ACHN (cell line): Measurements from ENCODE around the gene HOXA7.
A peak's percentile ranks its signal among the peaks of the same experiment; 100 is the strongest.

ENCODE experiments used
- DNase-seq: peaks from one replicate; pipeline ENCODE4 v3.0.0-alpha.2; 2015
- in situ Hi-C: cut with HindIII; loops from 2 replicates; pipeline ENCODE4 v1.10.0; 2017; ENCODE audit warnings: low sequenced_read_pairs, low pct_ligation_motif_present, low pct_unique_long_range_greater_than_20kb

Gene HOXA7

DNA sequence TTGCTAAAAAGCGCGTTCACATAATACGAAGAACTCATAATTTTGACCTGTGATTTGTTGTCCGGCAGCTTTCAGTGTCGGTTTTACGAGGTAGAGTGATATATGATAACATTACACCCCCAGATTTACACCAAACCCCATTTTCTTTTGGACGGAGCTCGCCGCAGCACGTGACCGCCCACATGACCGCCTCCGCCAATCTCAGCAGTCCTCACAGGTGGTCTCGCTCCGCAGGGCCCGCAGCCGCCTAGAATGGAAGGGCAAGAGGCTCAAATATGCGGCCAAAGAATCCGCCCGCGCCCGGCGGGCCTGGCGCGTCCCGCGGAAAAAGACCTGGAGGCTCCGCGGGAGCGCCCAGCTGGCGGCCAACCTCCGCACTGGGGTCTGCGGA, at the start of gene HOXA7:
Gene HOXA7, minus strand, starts transcription at position 168 of the 391 bp plus-strand sequence. Its CDS starts 130 bp downstream, at position 38.
- peak; percentile 82 for DNase-seq
- in situ Hi-C loops: no loop called here

DNA sequence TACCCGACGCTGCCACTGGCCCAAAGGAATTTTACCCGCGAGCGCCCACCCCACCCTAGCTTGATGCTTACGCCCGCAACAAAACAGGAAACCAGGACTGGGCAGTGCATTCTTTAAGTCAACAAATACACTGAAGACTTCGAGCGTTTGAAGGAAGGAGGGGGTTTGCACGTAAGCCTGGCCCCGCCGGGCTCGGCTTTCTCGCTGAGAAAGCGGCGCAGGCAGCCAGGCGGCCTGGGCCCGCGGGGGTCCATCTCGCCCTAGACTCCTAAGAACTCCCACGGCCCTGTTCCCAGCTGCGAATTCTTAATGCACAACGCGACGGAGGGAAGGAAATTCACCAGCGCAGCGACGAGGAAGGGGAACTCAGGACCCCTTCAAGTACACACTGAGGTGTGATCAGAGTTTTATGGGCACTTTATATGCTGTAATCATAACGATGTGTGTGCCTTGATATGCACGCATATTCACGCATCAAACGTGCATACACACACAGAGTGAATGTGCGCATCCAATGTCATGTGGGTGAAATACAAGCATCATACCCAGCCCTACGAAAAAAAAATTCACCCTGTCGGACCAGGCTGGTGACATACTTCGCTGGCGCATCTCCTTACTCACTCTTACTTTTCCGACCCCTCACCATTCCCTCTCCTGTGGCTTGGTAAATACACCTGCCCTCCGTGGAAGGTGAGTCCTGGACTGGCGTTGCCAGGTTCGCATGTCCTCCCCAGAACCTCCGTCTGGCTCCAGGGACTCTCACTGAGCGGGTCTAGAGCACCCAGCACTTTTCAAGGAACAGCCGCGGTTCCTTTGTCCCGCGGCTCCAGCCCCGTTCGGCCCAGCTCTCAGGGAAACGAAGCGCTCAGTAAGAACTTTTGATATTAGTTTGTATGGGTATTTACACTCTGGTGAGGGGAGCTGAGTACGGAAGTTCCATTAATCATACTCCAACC, 49.1 kb upstream of the HOXA7 start:
- DNase-seq: no peak
- in situ Hi-C loops: loop anchor here (25.0 kb wide), 1 partner anchor 382 kb away; no protein-coding TSS in a partner anchor

DNA sequence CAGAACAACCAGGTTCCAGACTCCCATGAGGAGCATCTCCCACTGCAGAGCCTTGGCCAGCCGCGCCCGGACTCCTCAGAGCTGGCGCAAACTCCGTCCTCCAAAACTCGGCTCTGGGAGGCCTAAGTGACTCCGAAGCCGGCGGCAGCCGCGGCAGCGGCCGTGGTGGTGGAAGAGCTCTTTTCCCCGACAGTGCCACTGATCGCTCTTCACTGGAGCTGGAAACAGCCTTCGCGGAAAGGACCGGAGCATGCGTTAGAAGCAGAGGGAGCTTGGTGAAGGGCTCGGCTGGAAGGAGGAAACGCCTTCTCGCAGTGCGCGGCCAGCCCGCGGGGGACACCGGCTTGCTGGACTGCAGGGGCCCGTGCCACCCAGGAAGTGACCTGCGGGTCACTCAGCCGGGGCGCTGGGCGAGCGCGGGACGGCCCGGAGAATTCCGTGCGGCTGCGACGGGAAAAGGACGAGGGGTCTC, 48.4 kb upstream of the HOXA7 start:
- in situ Hi-C loops: loop anchor here (25.0 kb wide), 1 partner anchor 382 kb away; no protein-coding TSS in a partner anchor
- peak; percentile 27 for DNase-seq

DNA sequence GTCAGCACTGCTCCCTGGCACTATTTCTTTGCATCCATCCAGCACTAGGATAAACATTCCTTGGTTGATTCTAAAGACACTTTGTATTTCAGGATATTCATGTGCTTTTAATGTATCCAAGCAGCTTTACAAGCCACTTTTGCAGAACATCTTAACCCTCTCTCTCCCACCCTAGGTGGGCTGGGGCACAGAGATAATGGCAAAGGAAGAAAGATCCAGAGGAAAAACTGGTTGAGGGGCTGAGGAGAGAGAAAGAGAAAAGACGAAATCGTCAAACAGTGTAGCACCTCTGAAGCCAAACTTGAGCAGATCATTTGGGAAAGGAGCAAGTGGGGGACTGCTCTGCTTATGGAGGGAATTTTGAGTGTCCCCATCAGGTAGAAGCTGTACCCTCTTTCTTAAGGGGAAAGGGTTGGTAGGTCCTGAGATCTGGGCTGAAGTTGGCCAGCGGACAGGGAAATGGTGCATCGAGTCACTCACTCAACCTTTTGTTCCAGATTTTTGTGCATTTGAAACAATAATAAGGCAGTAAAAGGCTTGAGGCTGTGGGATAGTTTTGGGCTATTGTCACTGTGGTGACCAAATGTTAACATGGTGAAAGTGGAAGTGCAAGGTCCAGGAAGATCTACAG, 47.6 kb upstream of the HOXA7 start:
- in situ Hi-C loops: loop anchor here (25.0 kb wide), 1 partner anchor 383 kb away; no protein-coding TSS in a partner anchor

DNA sequence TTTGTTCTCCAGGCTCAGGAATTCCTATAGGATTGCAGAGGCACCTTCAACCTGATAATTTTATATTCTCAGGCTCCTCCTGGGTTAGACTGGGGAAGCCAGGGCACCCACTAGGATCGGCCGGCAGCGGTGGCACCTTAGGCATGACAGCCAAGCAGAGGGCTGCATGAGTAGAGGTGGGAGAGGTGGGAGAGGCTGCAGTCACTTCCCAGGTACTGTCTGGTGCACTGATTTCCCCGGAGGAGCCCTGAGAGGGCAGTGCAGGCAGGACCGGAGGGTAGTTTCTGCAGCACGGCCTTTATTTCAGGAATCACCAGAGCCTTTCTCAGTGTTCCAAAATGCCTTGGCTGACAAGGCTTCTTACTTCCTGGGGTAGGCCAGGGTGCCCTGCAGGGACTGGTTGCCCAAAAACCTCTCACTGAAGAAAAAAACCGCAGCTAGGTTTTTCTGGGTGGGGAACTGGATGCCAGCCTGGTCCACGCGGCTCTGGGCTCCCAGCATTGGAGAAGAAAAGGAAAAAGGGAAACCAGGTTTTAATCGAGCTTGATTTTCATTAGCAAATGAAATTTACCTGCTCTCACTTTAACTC, 47.0 kb upstream of the HOXA7 start:
- in situ Hi-C loops: loop anchor here (25.0 kb wide), 1 partner anchor 384 kb away; no protein-coding TSS in a partner anchor

More for the DNA sequence above, 47.6 kb upstream of the HOXA7 start:
- no peak for DNase-seq

DNA sequence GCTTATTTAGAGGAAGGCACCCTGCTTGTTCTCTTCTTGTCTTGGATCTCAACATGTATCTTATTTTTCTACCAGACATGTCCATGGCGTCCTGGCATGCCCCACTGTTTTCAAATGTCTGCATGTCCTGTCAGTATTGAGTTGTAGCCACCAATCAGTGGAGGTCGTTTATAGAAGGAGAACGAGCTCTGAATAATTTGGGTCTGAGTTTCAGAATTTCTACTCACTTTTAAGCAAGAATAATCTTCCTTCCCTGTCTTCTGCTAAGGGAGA, 46.3 kb upstream of the HOXA7 start:
- in situ Hi-C loops: loop anchor here (25.0 kb wide), 1 partner anchor 385 kb away; no protein-coding TSS in a partner anchor
- no peak for DNase-seq

More for the DNA sequence above, 47.0 kb upstream of the HOXA7 start:
- DNase-seq: no peak

DNA sequence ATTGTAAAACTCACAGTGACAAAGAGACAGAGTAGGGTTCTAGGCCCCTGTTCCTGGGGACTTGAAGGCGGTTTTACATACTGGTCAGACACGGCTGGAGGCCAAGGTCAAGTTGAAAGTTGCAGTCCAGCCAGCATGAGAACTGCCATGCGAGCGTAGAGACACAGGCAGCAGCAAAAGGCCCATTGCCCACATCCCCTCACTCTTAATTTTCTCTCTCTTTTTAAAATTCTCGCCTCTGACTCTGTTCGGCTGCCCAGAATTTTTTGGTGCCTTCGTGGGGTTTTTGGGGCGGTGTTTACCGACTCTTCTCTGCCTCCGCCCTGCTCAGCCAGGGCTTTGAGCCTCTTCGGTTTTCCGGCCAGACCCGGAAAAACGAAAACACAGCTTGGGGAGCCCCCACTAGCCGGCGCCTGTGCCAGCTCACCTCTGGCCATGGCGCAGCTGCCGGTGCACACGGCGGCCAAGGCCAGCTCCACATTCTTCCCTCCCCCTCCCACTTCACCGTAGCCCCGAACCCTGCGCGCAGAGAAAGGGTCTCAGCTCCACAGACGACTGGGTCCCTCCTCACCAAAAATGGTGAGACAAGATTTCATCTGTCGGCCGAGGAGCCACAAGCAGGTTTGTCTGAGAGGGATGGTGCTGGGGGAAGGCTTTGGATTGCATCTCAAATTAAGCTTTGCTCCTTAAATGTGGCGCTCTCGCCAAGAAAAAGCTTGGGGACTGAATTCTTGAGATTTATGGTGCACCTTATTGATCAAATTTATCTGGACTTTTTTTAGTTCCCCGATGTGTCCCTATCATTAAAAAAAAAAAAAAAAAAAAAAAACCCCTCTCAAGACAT, 45.8 kb upstream of the HOXA7 start:
- in situ Hi-C loops: loop anchor here (25.0 kb wide), 1 partner anchor 385 kb away; no protein-coding TSS in a partner anchor
- no peak for DNase-seq

DNA sequence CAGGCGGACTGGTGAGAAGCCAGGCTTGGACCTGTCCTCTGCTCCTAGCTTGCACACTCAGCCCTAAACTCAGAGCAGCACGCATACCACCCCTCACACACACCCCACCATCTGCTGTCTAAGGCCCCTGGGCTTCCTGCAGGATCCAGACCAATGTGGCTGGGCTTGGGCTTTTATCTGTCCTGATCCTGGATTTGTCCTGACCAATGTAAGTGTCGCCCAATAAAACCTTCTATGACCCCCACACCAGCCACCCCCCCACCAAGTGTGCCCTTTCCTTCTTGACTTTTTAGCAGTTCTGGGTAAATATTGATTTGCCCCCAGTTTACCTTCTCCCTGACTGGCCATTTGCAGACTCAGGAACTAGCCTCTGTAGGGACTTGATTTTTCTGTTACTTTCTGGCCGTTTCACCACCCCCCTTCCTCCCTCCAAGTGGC, 45.1 kb upstream of the HOXA7 start:
- DNase-seq: no peak
- in situ Hi-C loops: loop anchor here (25.0 kb wide), 1 partner anchor 386 kb away; no protein-coding TSS in a partner anchor

DNA sequence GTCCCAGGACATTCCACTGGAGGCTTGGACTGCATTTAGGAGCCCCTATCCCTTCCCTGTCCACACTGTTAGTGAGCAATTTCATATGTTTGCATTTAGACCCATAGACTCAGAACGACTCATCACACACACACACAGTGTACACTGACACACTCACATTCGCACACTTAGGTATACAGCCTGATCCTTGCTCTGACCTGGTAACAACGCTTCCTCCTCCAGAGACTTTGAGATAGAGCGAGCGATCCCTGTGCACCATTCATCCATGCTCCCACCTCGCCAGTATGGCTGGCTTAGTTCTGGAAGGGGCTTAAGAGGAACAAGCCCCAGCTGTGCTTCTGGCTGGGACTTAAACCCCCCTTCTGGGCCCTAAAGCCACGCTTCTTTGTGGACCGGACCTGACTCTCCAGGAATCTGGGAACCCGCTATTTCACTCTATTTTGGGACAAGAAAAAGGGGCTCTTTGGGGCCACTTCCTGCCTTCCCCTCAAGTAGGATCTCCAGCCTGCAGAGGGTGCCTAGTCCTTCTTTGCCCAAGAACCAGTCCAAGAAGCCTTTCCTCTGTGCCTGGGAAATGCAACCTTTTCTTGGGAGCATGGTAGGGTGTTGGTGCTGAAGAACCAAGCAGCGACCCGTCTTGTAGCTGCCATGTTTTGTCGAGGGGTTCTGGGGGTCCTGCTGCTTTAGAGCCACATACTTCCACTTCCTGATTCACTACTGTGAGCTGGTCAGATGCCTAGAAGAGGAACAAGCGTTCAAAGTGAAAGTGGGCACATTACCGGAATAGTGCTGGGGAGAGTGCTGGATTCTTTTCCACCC, 44.5 kb upstream of the HOXA7 start:
- DNase-seq: no peak
- in situ Hi-C loops: loop anchor here (25.0 kb wide), 1 partner anchor 386 kb away; no protein-coding TSS in a partner anchor

DNA sequence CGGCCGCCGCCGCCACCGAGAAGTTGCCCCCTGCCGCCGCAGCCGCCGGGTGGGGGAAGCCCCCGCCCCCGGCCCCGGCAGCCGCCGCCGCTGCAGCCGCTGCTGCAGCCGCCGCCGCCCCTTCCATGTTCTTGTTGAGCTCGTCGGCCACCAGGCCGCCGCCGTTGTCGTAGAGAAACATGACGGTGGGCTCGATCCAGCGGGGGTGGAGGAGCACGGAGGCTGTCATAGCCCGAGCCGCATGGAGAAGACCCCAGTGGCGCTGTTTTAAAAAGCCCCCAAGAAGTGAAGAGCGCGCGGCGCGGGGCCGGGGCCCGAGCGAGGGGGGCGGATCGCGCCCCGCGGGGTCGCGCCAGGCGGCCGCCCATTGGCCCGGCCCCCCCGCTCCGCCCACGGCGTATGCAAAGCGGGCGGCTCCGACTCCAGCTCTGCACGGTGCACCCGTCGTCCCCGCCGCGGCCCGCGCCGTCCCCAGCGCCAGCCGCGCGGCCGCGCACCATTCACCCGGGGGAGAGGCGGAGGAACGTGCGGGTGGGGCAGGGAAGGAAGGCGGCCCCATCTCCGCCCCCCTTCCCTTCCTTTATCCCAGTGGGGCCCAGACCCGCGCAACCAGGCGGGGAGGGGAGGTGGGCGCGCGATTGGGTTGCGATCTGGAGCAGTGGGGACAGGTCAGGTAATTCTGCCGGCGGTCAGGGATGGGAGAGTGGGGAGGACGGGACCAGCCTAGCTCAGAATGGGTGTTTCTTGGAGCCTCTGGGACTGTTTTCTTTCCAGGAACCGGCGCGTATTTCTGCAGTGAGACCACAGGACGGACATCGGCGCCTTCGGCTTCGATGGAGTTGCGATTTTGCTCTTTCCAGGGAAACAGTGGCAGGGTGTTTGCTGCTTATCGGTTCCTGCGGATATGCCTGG, 43.6 kb upstream of the HOXA7 start, which contains the start of gene HOXA13:
Gene HOXA13, minus strand, starts transcription at position 243 of the 912 bp plus-strand sequence. Its CDS starts 14 bp downstream, at position 229.
- peak; percentile 84 for DNase-seq
- in situ Hi-C loops: loop anchor here (25.0 kb wide), 1 partner anchor 387 kb away; no protein-coding TSS in a partner anchor

DNA sequence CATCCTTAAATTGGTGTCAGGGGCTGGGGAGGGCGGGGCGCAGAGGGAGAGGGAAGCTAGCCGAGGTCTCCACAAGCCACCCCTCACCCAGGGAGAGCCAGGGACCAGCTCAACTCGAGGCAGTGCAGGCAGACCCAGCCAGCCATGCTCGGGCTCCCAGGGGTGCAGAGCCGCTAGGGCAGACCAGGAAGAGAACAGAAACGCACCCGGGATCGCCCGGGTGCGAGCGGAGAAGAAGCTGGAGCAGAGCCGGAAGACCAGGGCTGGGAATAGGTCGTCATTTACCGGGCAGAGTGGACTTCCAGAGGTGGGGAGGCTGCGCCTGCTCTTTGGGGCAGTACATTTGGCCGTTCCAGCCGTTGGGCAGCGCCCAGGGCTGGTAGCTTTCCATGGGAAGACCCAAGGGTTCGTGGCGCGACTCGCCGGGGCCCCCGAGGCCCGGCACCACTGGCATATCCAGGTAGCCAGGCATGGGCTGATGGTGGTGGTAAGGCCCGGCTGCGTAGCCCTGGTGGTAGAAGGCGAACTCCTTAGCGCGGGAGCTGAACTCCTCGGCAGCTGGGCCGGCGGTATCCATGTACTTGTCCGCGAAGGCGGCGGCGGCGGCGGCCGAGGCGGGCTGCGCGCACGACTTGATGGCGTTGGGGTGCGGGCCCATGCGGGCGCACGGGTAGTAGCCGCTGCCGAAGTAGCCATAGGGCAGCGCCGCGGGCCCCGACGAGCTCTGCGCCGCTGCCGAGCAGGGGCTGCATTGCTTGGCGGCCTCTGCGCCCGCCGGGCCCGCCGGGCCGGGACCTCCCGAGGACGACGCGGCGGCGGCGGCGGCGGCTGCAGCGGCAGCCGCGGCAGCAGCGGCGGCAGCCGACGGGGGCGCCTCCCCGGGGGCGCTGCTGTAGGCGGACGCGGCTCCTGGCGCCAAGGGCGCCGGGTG, 42.7 kb upstream of the HOXA7 start:
- peak; percentile 45 for DNase-seq
- in situ Hi-C loops: no loop called here

DNA sequence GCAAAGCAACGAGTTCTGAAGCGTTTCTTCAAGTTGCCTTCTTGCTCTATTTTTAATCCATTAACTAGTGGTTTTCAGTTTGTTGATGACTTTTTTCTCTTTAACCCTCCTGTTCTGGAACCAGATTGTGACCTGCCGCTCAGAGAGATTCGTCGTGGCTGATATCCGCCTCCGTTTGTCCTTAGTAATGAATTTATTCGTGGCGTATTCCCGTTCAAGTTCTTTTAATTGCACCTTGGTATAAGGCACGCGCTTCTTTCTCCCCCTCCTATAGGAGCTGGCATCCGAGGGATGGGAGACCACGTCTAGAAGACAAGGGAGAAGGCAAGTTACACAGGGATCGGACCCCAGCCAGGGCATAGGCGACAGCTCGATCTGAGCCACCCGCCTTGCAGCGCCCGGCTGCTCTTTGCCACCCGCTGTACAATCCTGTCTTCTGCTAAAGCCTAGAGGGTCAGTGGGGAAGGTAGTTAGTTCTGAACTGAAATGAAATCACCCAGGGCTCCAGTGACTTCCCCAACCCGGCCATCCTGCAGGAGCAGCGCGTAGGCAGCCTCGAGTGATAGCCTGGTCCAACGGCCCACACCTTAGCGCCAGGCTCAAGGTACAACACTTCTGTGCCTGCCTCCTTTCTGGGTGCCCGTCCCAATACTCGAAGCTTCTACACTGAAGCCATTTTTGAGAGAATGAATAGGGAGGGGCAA, 41.8 kb upstream of the HOXA7 start:
- in situ Hi-C loops: no loop called here
- DNase-seq: no peak

DNA sequence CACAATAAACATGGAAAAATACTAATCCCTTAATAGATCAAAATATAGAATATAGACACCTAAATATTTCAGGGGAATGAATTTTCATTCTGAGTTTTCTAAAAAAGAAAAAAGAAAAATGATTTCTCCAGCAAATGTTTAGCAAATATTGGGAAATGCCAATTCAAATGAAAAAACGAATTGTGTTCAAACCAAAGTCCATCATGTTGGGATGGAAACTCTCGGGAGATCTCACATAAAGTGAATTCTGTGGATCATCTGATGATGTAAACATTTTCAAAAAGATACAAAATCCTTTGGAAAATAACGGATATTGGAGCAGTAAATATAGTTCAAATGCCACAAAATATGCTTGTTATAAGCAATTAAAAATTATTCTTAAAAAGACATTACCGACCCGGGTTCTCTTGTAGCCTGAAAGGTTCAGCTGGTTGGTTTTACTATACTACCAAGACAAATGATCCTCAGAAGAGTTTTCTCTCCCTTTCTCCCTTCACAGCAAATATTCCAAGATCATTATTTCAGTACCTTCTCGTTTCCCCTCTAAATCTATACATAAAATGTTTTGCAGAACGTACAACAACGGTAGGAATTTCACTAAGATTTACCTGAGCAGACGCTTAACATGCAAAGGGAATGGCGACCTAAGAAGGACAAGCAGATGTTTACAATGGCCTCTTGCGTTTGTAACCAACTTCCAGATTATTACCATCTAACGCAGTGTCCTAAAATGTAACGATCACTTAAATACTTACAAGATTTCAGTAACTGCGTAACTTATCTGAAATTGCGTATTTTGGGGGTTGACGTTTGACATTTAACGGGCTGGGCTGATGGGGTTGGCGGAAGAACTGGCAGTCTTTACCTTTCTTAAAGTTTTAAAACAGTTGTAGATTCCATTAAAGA, 40.9 kb upstream of the HOXA7 start:
- in situ Hi-C loops: no loop called here
- no peak for DNase-seq
